ENCODE measurements around the gene DPF3. TPM values are rescaled to one million over a fixed set of nuclear protein-coding genes. Genes with fewer than 3 reads are reported as not detected.

The DPF3 gene
- polyA plus RNA-seq, 4 donors, result 1.0 to 2.4 (median 1.5) TPM

DNA sequence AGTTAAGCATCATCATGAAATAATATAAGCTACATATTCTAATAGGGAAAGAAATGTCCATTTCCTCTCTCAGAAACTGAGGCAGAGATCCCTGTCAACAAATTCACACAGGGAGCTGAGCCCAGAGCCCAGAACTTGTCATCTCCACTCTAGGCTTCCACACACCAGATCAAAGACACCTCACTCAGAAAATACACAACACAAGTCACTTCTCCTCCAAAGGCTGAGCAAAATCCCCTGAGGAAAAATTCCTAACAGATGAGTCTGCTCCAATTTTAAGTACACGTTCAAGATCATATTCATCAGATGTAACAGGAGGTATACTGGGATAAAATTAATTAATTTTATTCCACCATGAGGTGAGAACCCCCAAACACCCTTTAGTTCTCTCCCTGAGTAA is 227.3 kb downstream of the DPF3 start:
- DNase-seq (no peak), FAIRE-seq (no peak)
- 36 to 93% (median 58%) methylated on average over 1 of the region's 1 CpG for WGBS, 3 donors
- no peaks in the 10 kb centered on the region for H3K4me1 ChIP-seq (ENCODE audit: control insufficient read depth in 3 of 3, insufficient read depth in 2 of 3, low read depth in 1 of 3, low read length in 2 of 3)
- H3K36me3 ChIP-seq (ENCODE audit: control insufficient read depth in 3 of 3, insufficient read depth in 2 of 3, low read depth in 1 of 3, low read length in 3 of 3), result peaks cover 0 to 7% (median 0%) of the 10 kb centered on the region in 3 donors
- H3K27ac ChIP-seq (ENCODE audit: low read depth in 1 of 3, low read length in 2 of 3), result no peak overlapping the region
- H3K4me3 ChIP-seq (ENCODE audit: low read depth in 1 of 3, low read length in 3 of 3), result no peak overlapping the region
- no peaks in the 10 kb centered on the region for H3K27me3 ChIP-seq (ENCODE audit: control insufficient read depth in 3 of 3, insufficient read depth in 3 of 3, low read length in 3 of 3)
- H3K9me3 ChIP-seq (ENCODE audit: control insufficient read depth in 2 of 2, insufficient read depth in 1 of 2, low read depth in 1 of 2, low read length in 1 of 2), result peaks cover 0 to 2% of the 10 kb centered on the region in 2 donors

- Histone ChIP-seq H3K27me3 (ENCODE audit: control insufficient read depth in 3 of 3, insufficient read depth in 3 of 3, low read length in 3 of 3) (no peaks in the 10 kb centered on the region), H3K4me1 (ENCODE audit: control insufficient read depth in 3 of 3, insufficient read depth in 2 of 3, low read depth in 1 of 3, low read length in 2 of 3) (no peaks in the 10 kb centered on the region), H3K4me3 (ENCODE audit: low read depth in 1 of 3, low read length in 3 of 3) (no peak overlapping the region), H3K9me3 (ENCODE audit: control insufficient read depth in 2 of 2, insufficient read depth in 1 of 2, low read depth in 1 of 2, low read length in 1 of 2) (peaks cover 0 to 2% of the 10 kb centered on the region in 2 donors), H3K36me3 (ENCODE audit: control insufficient read depth in 3 of 3, insufficient read depth in 2 of 3, low read depth in 1 of 3, low read length in 3 of 3) (peaks cover 0 to 7% (median 0%) of the 10 kb centered on the region in 3 donors), H3K27ac (ENCODE audit: low read depth in 1 of 3, low read length in 2 of 3) (no peak overlapping the region)
- DNase-seq, result no peak
- FAIRE-seq, result no peak
- 54 to 65% (median 64%) methylated on average over 3 of the region's 3 CpGs for WGBS, 3 donors
Observed at GRCh38 chr14:72665259-72665658, 228.6 kb downstream of the DPF3 start.

DNA sequence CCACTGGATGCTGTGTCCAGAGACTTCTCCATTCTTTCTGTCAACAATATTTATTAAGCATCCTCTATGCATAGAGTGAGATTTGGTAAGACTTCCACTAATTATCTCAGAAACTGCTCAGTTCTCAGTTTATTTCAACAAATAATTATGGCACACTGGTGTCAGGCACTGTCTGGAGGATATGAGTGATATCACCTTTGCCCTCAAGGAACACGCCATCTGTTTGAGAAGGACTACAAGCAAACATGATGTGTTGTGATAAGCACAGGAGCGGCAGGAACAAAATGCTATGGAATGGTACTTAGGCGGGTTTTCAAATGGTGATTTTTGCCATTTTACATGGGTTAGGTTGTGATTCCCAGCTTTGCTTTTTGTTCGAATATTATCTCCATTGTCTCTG is 229.2 kb downstream of the DPF3 start:
- WGBS, 3 donors, result 70 to 86% (median 82%) methylated on average over 4 of the region's 4 CpGs
- H3K9me3 ChIP-seq (ENCODE audit: control insufficient read depth in 2 of 2, insufficient read depth in 1 of 2, low read depth in 1 of 2, low read length in 1 of 2), result peaks cover 0 to 2% of the 10 kb centered on the region in 2 donors
- no peaks in the 10 kb centered on the region for H3K27me3 ChIP-seq (ENCODE audit: control insufficient read depth in 3 of 3, insufficient read depth in 3 of 3, low read length in 3 of 3)
- H3K27ac ChIP-seq (ENCODE audit: low read depth in 1 of 3, low read length in 2 of 3), result no peak overlapping the region
- H3K36me3 ChIP-seq (ENCODE audit: control insufficient read depth in 3 of 3, insufficient read depth in 2 of 3, low read depth in 1 of 3, low read length in 3 of 3), result peaks cover 0 to 3% (median 0%) of the 10 kb centered on the region in 3 donors
- H3K4me3 ChIP-seq (ENCODE audit: low read depth in 1 of 3, low read length in 3 of 3), result no peak overlapping the region
- no peak for FAIRE-seq
- H3K4me1 ChIP-seq (ENCODE audit: control insufficient read depth in 3 of 3, insufficient read depth in 2 of 3, low read depth in 1 of 3, low read length in 2 of 3), result no peaks in the 10 kb centered on the region
- DNase-seq, result no peak

GRCh38 chr14:72663956-72664650 is 229.8 kb downstream of the DPF3 start:
- FAIRE-seq (no peak), DNase-seq (no peak)

GRCh38 chr14:72663076-72663487 is 230.8 kb downstream of the DPF3 start:
- DNase-seq, result no peak
- WGBS, 3 donors, result 88 to 97% (median 88%) methylated on average over 1 of the region's 1 CpG
- H3K9me3 ChIP-seq (ENCODE audit: control insufficient read depth in 2 of 2, insufficient read depth in 1 of 2, low read depth in 1 of 2, low read length in 1 of 2), result no peaks in the 10 kb centered on the region
- no peak for FAIRE-seq
- no peaks in the 10 kb centered on the region for H3K36me3 ChIP-seq (ENCODE audit: control insufficient read depth in 3 of 3, insufficient read depth in 2 of 3, low read depth in 1 of 3, low read length in 3 of 3)
- no peak overlapping the region for H3K4me3 ChIP-seq (ENCODE audit: low read depth in 1 of 3, low read length in 3 of 3)
- no peak overlapping the region for H3K27ac ChIP-seq (ENCODE audit: low read depth in 1 of 3, low read length in 2 of 3)
- no peaks in the 10 kb centered on the region for H3K4me1 ChIP-seq (ENCODE audit: control insufficient read depth in 3 of 3, insufficient read depth in 2 of 3, low read depth in 1 of 3, low read length in 2 of 3)
- H3K27me3 ChIP-seq (ENCODE audit: control insufficient read depth in 3 of 3, insufficient read depth in 3 of 3, low read length in 3 of 3), result no peaks in the 10 kb centered on the region

More at GRCh38 chr14:72663956-72664650, 229.8 kb downstream of the DPF3 start:
- no peaks in the 10 kb centered on the region for H3K4me1 ChIP-seq (ENCODE audit: control insufficient read depth in 3 of 3, insufficient read depth in 2 of 3, low read depth in 1 of 3, low read length in 2 of 3)
- 75 to 90% (median 83%) methylated on average over 5 of the region's 5 CpGs for WGBS, 3 donors
- H3K27ac ChIP-seq (ENCODE audit: low read depth in 1 of 3, low read length in 2 of 3), result no peak overlapping the region
- H3K4me3 ChIP-seq (ENCODE audit: low read depth in 1 of 3, low read length in 3 of 3), result no peak overlapping the region
- no peaks in the 10 kb centered on the region for H3K27me3 ChIP-seq (ENCODE audit: control insufficient read depth in 3 of 3, insufficient read depth in 3 of 3, low read length in 3 of 3)
- peaks cover 0 to 1% of the 10 kb centered on the region in 2 donors for H3K9me3 ChIP-seq (ENCODE audit: control insufficient read depth in 2 of 2, insufficient read depth in 1 of 2, low read depth in 1 of 2, low read length in 1 of 2)
- H3K36me3 ChIP-seq (ENCODE audit: control insufficient read depth in 3 of 3, insufficient read depth in 2 of 3, low read depth in 1 of 3, low read length in 3 of 3), result no peaks in the 10 kb centered on the region

GRCh38 chr14:72662214-72662613 is 231.7 kb downstream of the DPF3 start:
- Histone ChIP-seq H3K4me3 (ENCODE audit: low read depth in 1 of 3, low read length in 3 of 3) (no peak overlapping the region), H3K36me3 (ENCODE audit: control insufficient read depth in 3 of 3, insufficient read depth in 2 of 3, low read depth in 1 of 3, low read length in 3 of 3) (no peaks in the 10 kb centered on the region), H3K9me3 (ENCODE audit: control insufficient read depth in 2 of 2, insufficient read depth in 1 of 2, low read depth in 1 of 2, low read length in 1 of 2) (no peaks in the 10 kb centered on the region), H3K4me1 (ENCODE audit: control insufficient read depth in 3 of 3, insufficient read depth in 2 of 3, low read depth in 1 of 3, low read length in 2 of 3) (no peaks in the 10 kb centered on the region), H3K27me3 (ENCODE audit: control insufficient read depth in 3 of 3, insufficient read depth in 3 of 3, low read length in 3 of 3) (no peaks in the 10 kb centered on the region), H3K27ac (ENCODE audit: low read depth in 1 of 3, low read length in 2 of 3) (no peak overlapping the region)
- 88 to 96% (median 95%) methylated on average over 2 of the region's 2 CpGs for WGBS, 3 donors
- DNase-seq (no peak), FAIRE-seq (no peak)

GRCh38 chr14:72657214-72657921 is 236.5 kb downstream of the DPF3 start:
- Histone ChIP-seq H3K4me1 (ENCODE audit: control insufficient read depth in 3 of 3, insufficient read depth in 2 of 3, low read depth in 1 of 3, low read length in 2 of 3) (no peaks in the 10 kb centered on the region), H3K9me3 (ENCODE audit: control insufficient read depth in 2 of 2, insufficient read depth in 1 of 2, low read depth in 1 of 2, low read length in 1 of 2) (no peaks in the 10 kb centered on the region), H3K27me3 (ENCODE audit: control insufficient read depth in 3 of 3, insufficient read depth in 3 of 3, low read length in 3 of 3) (peaks cover 0 to 2% (median 0%) of the 10 kb centered on the region in 3 donors), H3K4me3 (ENCODE audit: low read depth in 1 of 3, low read length in 3 of 3) (no peak overlapping the region), H3K27ac (ENCODE audit: low read depth in 1 of 3, low read length in 2 of 3) (no peak overlapping the region), H3K36me3 (ENCODE audit: control insufficient read depth in 3 of 3, insufficient read depth in 2 of 3, low read depth in 1 of 3, low read length in 3 of 3) (no peaks in the 10 kb centered on the region)
- DNase-seq (no peak), FAIRE-seq (no peak)
- 77 to 81% (median 81%) methylated on average over 1 of the region's 1 CpG for WGBS, 3 donors

GRCh38 chr14:72653026-72653425 is 240.9 kb downstream of the DPF3 start:
- FAIRE-seq (no peak), DNase-seq (no peak)
- peaks cover 0 to 14% (median 2%) of the 10 kb centered on the region in 3 donors for H3K27me3 ChIP-seq (ENCODE audit: control insufficient read depth in 3 of 3, insufficient read depth in 3 of 3, low read length in 3 of 3)
- 85 to 93% (median 88%) methylated on average over 8 of the region's 8 CpGs for WGBS, 3 donors
- no peaks in the 10 kb centered on the region for H3K4me1 ChIP-seq (ENCODE audit: control insufficient read depth in 3 of 3, insufficient read depth in 2 of 3, low read depth in 1 of 3, low read length in 2 of 3)
- no peak overlapping the region for H3K4me3 ChIP-seq (ENCODE audit: low read depth in 1 of 3, low read length in 3 of 3)
- H3K27ac ChIP-seq (ENCODE audit: low read depth in 1 of 3, low read length in 2 of 3), result no peak overlapping the region
- no peaks in the 10 kb centered on the region for H3K9me3 ChIP-seq (ENCODE audit: control insufficient read depth in 2 of 2, insufficient read depth in 1 of 2, low read depth in 1 of 2, low read length in 1 of 2)
- H3K36me3 ChIP-seq (ENCODE audit: control insufficient read depth in 3 of 3, insufficient read depth in 2 of 3, low read depth in 1 of 3, low read length in 3 of 3), result no peaks in the 10 kb centered on the region

Data from small intestine (tissue), 7 donors.